ENCODE measurements around the gene GRAP2.
"Not testable (repeated sequence)": the region's sequence is repeated elsewhere in the genome, so short reads cannot be mapped to it uniquely, and the experiment has no call there.

Gene GRAP2

DNA sequence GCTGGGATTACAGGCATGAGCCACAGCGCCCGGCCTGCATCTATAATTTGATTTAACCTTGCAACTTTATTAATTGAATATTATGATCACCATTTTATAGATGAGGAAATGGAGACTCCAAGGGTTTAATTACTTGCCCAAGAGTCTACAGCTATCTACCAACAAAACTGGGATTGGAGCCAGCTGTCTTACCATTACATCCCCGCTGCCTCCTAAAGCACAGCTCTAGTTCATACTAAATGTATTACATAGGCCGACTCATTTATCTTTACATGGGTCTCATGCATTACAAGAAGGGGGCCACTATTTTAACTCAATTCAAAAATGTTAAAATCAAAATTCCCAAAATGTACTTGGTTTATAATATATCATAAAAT, 45.2 kb downstream of the GRAP2 start:
- H3K36me3 ChIP-seq (ENCODE audit: insufficient read depth, low read length), result no peaks in the 10 kb centered on the region
- no peak overlapping the region for H3K4me3 ChIP-seq (ENCODE audit: low read length)
- H3K27me3 ChIP-seq (ENCODE audit: insufficient read depth, low read length), result no peaks in the 10 kb centered on the region
- no peaks in the 10 kb centered on the region for H3K9me3 ChIP-seq (ENCODE audit: low read length)
- no peak overlapping the region for H2AFZ ChIP-seq (ENCODE audit: low read depth, low read length)
- no peaks in the 10 kb centered on the region for H3K4me1 ChIP-seq (ENCODE audit: insufficient read depth, low read length)

DNA sequence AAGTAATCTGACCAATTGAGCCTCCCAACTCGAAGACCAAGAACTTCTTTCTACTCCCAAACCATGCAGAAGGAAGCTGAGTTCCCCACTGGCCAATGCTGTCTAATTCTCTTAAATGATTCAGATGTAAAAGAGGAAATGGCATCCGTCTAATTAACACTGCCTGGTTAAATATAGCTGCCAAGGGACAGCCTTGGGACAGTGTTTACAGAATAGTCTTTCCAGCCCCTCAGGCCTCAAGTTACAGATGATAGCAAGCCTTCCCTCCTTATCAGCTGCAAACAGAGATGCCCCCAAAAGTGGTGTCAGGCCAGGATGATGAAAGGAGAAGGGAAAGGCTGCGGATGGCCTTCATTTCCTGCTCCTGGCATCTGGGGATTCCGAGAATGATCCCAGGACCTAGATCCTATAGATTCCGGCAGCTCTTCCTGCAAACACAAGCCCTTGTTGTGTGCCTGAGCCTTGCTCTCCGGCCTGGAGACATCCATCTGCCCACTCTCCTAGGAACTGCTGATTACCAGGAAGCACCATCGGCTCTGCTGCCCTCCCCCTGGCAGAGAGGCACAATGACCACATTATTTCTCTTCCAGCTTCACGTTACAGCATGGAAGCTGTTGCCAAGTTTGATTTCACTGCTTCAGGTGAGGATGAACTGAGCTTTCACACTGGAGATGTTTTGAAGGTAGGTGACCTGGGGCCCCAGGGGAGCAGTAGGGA, 45.8 kb downstream of the GRAP2 start:
- no peaks in the 10 kb centered on the region for H3K4me1 ChIP-seq (ENCODE audit: insufficient read depth, low read length)
- no peaks in the 10 kb centered on the region for H3K9me3 ChIP-seq (ENCODE audit: low read length)
- H3K27me3 ChIP-seq (ENCODE audit: insufficient read depth, low read length), result no peaks in the 10 kb centered on the region
- no peak overlapping the region for H2AFZ ChIP-seq (ENCODE audit: low read depth, low read length)
- H3K36me3 ChIP-seq (ENCODE audit: insufficient read depth, low read length), result no peaks in the 10 kb centered on the region
- H3K4me3 ChIP-seq (ENCODE audit: low read length), result no peak overlapping the region

DNA sequence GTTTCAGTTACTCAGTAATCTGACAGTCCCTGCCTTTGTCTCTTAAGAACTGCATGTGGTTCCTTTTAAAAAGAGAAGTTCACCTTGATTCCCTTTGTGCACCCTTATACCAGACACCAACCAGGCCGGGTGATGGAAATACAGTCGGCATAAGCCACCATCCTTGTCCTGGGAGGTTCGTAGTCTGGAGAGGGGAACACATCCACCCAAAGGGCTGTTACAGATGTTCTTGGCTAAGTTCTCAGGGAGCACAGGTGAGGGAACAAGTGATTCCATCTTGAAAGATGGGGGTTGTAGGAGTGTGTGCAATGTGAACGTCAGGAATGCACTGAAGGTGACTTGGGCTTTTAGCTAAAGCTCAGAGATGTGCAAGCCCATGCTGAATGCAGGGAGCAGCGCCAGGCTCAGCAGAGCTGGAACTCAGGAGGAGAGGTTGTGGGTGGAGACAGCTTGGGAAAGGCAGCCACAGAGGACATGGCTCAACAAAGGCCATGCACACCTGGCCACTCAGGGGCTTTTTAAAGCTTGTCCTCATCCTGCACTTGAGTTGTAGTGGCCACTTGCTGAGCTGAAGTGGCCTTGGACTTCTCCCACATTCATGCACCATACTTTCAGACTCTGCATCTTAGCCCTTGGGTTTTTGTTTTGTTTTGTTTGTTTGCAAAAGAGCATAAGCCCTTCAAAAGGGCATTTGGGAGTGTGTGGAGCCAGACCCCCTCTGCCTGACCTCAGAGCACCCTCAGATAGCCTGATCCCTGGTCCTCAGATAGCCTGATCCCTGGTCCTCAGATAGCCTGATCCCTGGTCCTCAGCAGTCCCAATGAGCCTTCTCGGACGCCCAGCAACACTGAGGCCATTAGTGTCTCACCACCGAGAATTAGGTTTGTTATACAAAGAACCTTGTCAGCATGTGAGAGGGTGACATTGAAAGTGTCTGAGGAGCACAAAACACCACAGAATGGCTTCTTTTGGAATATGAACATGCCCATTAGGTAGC, 46.6 kb downstream of the GRAP2 start:
- Histone ChIP-seq H3K4me1 (ENCODE audit: insufficient read depth, low read length) (no peaks in the 10 kb centered on the region), H2AFZ (ENCODE audit: low read depth, low read length) (no peak overlapping the region), H3K4me3 (ENCODE audit: low read length) (no peak overlapping the region), H3K36me3 (ENCODE audit: insufficient read depth, low read length) (no peaks in the 10 kb centered on the region), H3K27me3 (ENCODE audit: insufficient read depth, low read length) (no peaks in the 10 kb centered on the region), H3K9me3 (ENCODE audit: low read length) (no peaks in the 10 kb centered on the region)

DNA sequence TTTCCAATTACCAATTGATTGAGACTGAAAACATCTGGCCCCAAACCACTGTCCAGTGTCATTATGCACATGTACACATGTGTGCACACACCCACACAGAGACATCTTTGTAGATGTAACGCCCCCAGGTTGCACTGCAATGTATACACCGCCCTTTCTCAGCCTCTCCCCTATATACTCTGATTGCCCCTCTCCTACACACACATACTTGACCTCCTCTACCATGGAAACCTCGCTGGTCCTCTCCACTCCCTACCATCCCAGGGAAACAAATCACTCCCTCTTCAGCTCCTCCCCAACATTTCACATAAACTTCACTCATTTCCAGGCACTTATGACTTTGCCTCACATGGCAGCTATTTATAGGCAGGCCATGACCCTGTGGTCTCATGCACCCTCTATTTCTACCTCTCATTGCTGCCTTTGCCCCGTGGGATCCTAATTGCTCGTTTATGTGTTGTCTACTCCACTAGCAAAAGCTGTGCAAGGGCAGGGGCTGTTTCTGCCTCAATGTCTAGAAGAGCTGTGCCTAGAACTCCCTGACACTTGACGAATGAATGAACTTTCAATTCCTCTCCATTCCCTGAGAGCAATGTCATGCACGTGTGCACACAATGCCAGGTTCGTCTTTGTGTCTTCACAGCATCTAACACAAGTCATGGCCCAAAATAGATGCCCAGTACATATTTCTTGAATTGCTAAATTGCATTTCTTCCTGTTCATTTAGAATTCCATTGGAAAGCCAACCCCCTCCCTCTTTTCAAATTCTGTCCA, 49.3 kb downstream of the GRAP2 start:
- Histone ChIP-seq H3K9me3 (ENCODE audit: low read length) (no peaks in the 10 kb centered on the region), H3K4me3 (ENCODE audit: low read length) (no peak overlapping the region), H2AFZ (ENCODE audit: low read depth, low read length) (no peak overlapping the region), H3K4me1 (ENCODE audit: insufficient read depth, low read length) (no peaks in the 10 kb centered on the region), H3K36me3 (ENCODE audit: insufficient read depth, low read length) (no peaks in the 10 kb centered on the region), H3K27me3 (ENCODE audit: insufficient read depth, low read length) (no peaks in the 10 kb centered on the region)

DNA sequence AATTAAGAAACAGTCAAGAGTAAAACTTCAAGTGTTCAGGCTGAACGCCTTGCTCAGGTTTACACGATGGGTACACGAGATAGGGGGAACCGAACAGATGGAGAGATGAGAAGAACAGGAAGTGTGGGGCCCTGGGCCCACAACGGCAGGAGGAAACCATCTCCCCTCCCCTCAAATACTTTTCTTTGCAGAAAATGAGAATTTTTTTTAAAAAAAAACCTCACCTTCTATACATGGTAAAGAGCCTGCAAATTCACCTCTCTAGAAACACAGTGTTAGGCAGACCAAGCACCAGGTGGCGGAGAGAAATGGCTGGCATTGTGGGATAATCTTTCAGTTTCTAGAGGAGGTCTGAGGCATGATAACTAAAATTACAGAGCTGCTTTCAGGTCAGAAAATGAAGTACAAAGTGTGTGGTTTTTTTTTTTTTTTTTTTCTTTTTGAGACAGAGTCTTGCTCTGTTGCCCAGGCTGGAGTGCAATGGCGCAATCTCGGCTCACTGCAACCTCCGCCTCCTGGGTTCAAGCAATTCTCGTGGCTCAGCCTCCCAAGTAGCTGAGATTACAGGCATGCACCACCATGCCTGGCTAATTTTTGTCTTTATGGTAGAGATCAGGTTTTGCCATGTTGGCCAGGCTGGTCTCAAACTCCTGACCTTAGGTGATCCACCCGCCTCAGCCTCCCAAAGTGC, 50.9 kb downstream of the GRAP2 start:
- H3K27me3 ChIP-seq (ENCODE audit: insufficient read depth, low read length); H3K9me3 ChIP-seq (ENCODE audit: low read length); H3K4me1 ChIP-seq (ENCODE audit: insufficient read depth, low read length); H3K36me3 ChIP-seq (ENCODE audit: insufficient read depth, low read length); H3K4me3 ChIP-seq (ENCODE audit: low read length); H2AFZ ChIP-seq (ENCODE audit: low read depth, low read length): not testable (repeated sequence)

DNA sequence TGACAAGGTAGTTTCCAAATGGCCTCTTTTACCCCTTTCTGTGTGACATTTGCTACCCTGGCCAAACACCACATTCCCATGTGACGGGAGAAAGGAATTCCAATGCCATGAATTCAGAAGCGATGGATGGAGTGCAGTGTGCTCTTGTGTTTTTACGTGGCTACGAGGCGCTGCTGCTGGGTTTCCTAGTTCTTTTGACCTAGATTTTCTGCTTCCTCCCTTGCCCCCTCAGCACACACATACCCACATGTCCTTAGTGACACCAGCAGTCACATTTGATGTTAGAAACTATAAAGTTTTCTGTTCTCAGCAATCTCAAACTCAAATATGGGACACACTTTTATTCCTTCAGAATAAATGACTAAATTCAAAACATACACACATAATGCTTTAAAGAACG, 51.5 kb downstream of the GRAP2 start:
- Histone ChIP-seq H3K27me3 (ENCODE audit: insufficient read depth, low read length) (no peaks in the 10 kb centered on the region), H3K4me3 (ENCODE audit: low read length) (no peak overlapping the region), H3K36me3 (ENCODE audit: insufficient read depth, low read length) (no peaks in the 10 kb centered on the region), H3K9me3 (ENCODE audit: low read length) (no peaks in the 10 kb centered on the region), H3K4me1 (ENCODE audit: insufficient read depth, low read length) (no peaks in the 10 kb centered on the region), H2AFZ (ENCODE audit: low read depth, low read length) (no peak overlapping the region)

DNA sequence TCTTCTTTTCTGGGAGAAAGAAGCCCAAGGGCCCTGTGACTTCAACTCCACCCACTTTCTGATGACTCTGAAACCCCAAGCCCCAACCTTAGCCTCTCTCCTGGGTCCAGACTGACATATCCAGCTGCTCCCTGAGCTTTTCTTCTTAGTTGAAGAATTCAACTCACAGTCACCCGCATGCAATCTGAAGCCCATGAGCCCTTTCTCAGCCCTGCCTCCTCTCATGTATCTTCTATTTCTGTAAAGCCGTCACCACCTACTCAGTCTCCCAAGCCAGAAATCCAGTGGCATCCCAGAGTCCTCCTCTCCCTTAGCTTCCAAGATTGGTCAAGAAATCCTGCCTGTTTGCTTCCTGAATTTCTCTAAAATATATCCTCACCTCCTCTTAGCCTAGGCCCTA, 52.2 kb downstream of the GRAP2 start:
- Histone ChIP-seq H3K36me3 (ENCODE audit: insufficient read depth, low read length) (no peaks in the 10 kb centered on the region), H3K9me3 (ENCODE audit: low read length) (no peaks in the 10 kb centered on the region), H3K4me3 (ENCODE audit: low read length) (no peak overlapping the region), H3K4me1 (ENCODE audit: insufficient read depth, low read length) (no peaks in the 10 kb centered on the region), H3K27me3 (ENCODE audit: insufficient read depth, low read length) (no peaks in the 10 kb centered on the region), H2AFZ (ENCODE audit: low read depth, low read length) (no peak overlapping the region)

DNA sequence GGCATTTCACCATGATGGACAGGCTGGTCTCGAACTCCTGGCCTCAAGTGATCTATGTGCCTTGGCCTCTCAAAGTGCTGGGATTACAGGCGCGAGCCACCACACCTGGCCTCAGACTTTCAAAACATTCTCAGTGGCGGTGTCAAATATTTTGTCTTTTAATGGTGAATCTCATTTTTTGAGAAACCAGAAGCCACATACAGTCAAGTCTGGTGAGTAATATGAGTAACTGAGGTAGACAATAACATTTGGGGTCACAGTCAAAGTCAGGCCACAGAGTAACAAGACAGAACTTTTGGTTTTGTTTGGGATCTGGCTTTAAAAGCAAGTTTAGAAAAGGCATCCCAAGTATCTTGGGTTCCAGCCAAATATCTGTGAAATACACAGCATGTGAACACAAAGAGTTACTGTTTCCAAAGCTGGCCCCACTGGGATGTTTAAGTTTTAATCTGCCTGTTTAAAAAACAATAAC, 53.7 kb downstream of the GRAP2 start:
- peaks cover 2% of the 10 kb centered on the region for H3K4me1 ChIP-seq (ENCODE audit: insufficient read depth, low read length)
- H3K9me3 ChIP-seq (ENCODE audit: low read length), result no peaks in the 10 kb centered on the region
- H3K4me3 ChIP-seq (ENCODE audit: low read length), result no peak overlapping the region
- H2AFZ ChIP-seq (ENCODE audit: low read depth, low read length), result no peak overlapping the region
- H3K36me3 ChIP-seq (ENCODE audit: insufficient read depth, low read length), result no peaks in the 10 kb centered on the region
- peaks cover 6% of the 10 kb centered on the region for H3K27me3 ChIP-seq (ENCODE audit: insufficient read depth, low read length)

DNA sequence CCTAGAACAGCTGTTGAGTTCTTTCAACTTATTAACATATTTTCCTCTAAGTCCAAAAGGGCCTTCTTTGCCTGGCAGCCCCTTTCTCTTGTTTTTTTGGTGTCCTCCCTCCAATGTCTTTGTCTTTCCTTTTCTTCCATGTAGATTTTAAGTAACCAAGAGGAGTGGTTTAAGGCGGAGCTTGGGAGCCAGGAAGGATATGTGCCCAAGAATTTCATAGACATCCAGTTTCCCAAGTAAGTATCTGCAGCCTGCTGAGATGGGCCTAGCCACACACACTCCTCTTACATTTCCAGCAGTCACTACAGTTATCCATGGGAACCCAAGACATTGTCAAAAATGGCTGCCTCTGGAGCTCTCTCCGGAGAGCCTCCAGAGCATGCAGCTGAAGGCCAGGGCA, 54.8 kb downstream of the GRAP2 start:
- Histone ChIP-seq H3K4me3 (ENCODE audit: low read length) (no peak overlapping the region), H3K36me3 (ENCODE audit: insufficient read depth, low read length) (no peaks in the 10 kb centered on the region), H3K4me1 (ENCODE audit: insufficient read depth, low read length) (peaks cover 4% of the 10 kb centered on the region), H3K27me3 (ENCODE audit: insufficient read depth, low read length) (peaks cover 13% of the 10 kb centered on the region), H2AFZ (ENCODE audit: low read depth, low read length) (no peak overlapping the region), H3K9me3 (ENCODE audit: low read length) (no peaks in the 10 kb centered on the region)

DNA sequence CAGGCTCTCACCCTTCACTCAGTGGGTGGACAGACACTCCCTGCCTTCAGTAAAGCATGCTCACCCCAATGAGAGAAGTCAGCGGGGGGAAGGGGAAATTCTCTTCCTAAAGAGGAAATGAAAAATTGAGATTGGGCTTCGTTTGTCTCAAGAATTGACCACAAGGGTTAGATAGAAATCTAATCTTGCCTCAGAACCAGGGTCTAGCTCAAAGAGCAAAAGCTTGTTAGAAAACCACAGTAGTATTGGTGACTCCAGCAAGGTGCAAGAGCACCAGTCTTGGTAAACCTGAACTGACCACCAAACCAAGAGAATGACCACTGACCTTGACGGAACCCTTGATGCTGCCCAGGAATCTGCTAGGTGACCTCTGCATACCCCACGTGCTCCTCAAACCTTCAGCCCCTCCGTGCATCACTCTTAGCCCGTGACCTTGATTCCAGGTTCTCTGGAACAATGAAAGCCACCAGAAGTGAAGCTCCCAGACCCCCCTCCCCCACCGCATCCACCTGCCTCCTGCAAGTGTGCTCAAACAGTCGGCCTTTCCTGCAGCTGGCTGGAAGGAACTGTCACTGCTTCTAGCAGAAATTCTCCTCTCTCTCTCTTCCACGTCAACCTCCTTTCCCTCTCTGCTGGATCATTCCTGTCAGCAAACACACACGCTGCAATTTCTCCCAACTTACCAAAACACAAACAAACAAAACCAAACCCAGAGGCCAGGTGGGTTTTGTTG, 56.2 kb downstream of the GRAP2 start:
- Histone ChIP-seq H3K4me1 (ENCODE audit: insufficient read depth, low read length) (peaks cover 4% of the 10 kb centered on the region), H3K9me3 (ENCODE audit: low read length) (no peaks in the 10 kb centered on the region), H3K36me3 (ENCODE audit: insufficient read depth, low read length) (no peaks in the 10 kb centered on the region), H2AFZ (ENCODE audit: low read depth, low read length) (no peak overlapping the region), H3K4me3 (ENCODE audit: low read length) (no peak overlapping the region), H3K27me3 (ENCODE audit: insufficient read depth, low read length) (peaks cover 13% of the 10 kb centered on the region)

DNA sequence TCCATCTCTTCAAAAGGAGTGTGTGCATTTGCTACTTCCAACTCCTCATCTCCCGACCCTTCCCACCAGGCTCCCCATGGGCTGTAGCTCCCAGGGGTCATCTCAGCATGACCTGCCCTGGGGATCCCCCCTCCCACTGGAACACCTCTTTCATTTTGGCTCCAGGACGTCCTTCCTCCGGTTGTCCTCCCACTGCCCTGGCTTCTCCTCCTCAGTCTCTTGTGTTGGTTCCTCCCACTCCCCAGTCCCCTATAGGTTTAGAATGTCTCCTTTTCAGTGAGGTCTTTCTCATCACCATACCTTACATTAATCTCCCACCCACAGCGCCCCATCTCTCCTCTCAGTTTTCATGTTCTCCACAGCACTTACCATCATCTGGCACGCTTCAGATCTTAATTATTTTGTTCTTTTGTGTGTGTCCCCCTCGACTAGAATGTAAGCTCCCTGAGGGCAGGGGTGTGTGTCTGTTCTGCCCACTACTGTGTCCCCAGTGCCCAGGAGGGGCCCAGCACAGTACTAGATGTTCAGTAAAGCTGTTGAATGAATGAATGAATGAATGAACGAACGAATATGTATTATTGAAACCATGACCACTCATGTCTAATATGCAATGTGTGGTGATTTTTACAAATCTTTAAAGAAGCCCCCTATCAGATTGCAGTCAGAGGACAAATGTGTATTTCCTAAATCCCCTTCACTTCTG, 57.3 kb downstream of the GRAP2 start:
- Histone ChIP-seq H2AFZ (ENCODE audit: low read depth, low read length) (no peak overlapping the region), H3K36me3 (ENCODE audit: insufficient read depth, low read length) (no peaks in the 10 kb centered on the region), H3K4me1 (ENCODE audit: insufficient read depth, low read length) (peaks cover 4% of the 10 kb centered on the region), H3K4me3 (ENCODE audit: low read length) (no peak overlapping the region), H3K9me3 (ENCODE audit: low read length) (no peaks in the 10 kb centered on the region), H3K27me3 (ENCODE audit: insufficient read depth, low read length) (peaks cover 13% of the 10 kb centered on the region)

Measured in neuron (in vitro differentiated cells).